NB4 (cell line): ENCODE results near the gene RAC3.

Experiments used
- DNase-seq: peaks from one replicate; pipeline ENCODE4 v3.0.0; 2010; ENCODE audit warnings: low read depth
- H3K4me3 ChIP-seq: one replicate; pipeline ENCODE4 v1.5.1; 2011; ENCODE audit warnings: mild to moderate bottlenecking, low read depth, low read length, moderate library complexity
- CTCF ChIP-seq: IDR thresholded peaks from one replicate; pipeline ENCODE4 v1.5.1; 2012; ENCODE audit warnings: low read depth, low read length
- MAX ChIP-seq: IDR thresholded peaks from 2 replicates; pipeline ENCODE4 v1.6.1; 2011; ENCODE audit warnings: low read depth, low read length
- MYC ChIP-seq: IDR thresholded peaks from 2 replicates; pipeline ENCODE4 v1.6.1; 2011; ENCODE audit warnings: low read depth, low read length
- POLR2A ChIP-seq: IDR thresholded peaks from 2 replicates; pipeline ENCODE4 v1.6.1; 2011; ENCODE audit warnings: mild to moderate bottlenecking; ENCODE audit not compliant: insufficient read length; ENCODE audit errors: extremely low read depth

RAC3 gene

GRCh38 chr17:81995463-81996231 lies 35.8 kb upstream of the RAC3 start:
- no peak for DNase-seq
- H3K4me3 ChIP-seq, result no peak overlapping the region
- TF ChIP-seq POLR2A (no peak), MYC (no peak), CTCF (no peak), MAX (no peak)

- DNase-seq, result no peak
- no peak overlapping the region for H3K4me3 ChIP-seq
- no peak for TF ChIP-seq POLR2A
- no peak for TF ChIP-seq MYC
- TF ChIP-seq CTCF, result no peak
- TF ChIP-seq MAX, result no peak
Observed at GRCh38 chr17:81996232-81996756, 35.2 kb upstream of the RAC3 start.

- no peak for DNase-seq
- no peak for TF ChIP-seq POLR2A
- no peak for TF ChIP-seq MYC
- TF ChIP-seq CTCF, result no peak
- no peak for TF ChIP-seq MAX
- no peak overlapping the region for H3K4me3 ChIP-seq
Observed at GRCh38 chr17:81996757-81997441, 34.6 kb upstream of the RAC3 start.

- no peak for DNase-seq
- H3K4me3 ChIP-seq, result no peak overlapping the region
- TF ChIP-seq MYC (no peak), CTCF (no peak), POLR2A (no peak), MAX (no peak)
Observed at GRCh38 chr17:81998212-81998611, 33.3 kb upstream of the RAC3 start.

GRCh38 chr17:81998691-81999438 lies 32.6 kb upstream of the RAC3 start:
- DNase-seq, result no peak
- TF ChIP-seq MYC (no peak), MAX (no peak), POLR2A (no peak), CTCF (no peak)
- H3K4me3 ChIP-seq, result no peak overlapping the region
